K562 (cell line): ENCODE data around the gene CDCA4. TPM values are rescaled to one million over a fixed set of nuclear protein-coding genes. Genes with fewer than 3 reads are reported as not detected.
A peak's percentile ranks its signal among the peaks of the same experiment; 100 is the strongest.
"Not testable (repeated sequence)": the region's sequence is repeated elsewhere in the genome, so short reads cannot be mapped to it uniquely, and the experiment has no call there.

Experiments used
- ATAC-seq: fragments of 200-7000 bp; cut with Tn5 transposase; 3 replicates; pipeline ENCODE4 v1.9.1; 2020; ENCODE audit warnings: moderate library complexity
- BruUV-seq: library from RNA; stranded (reverse); fragments of 400-500 nt; replicated peaks from 2 replicates; lab custom pipeline; 2021; lab: Mats Ljungman, UMichigan
- CTCF ChIA-PET: fragments of 300-600 bp; formaldehyde crosslinking; extraction: SDS; loops from one replicate; lab custom pipeline; 2021; ENCODE audit warnings: low intra/inter-chr PET ratio; lab: Yijun Ruan, JAX
- POLR2A ChIA-PET: fragments of 300-600, 350-650 bp; sonication (Branson Sonifier 250); formaldehyde crosslinking; extraction: SDS; loops from one replicate; lab custom pipeline; 2021; ENCODE audit warnings: antibody characterized with exemption, inconsistent platforms; lab: Yijun Ruan, JAX
- DNase-seq, 4 experiments: peaks; one replicate each; pipeline versions ENCODE4 v3.0.0 to v3.0.0-alpha.2; 2011 to 2018; ENCODE audit warnings: low spot score in 3 of 4, mixed read lengths in 3 of 4; ENCODE audit errors: extremely low read depth in 1 of 4
- FAIRE-seq: peaks from 2 replicates; lab custom pipeline; 2011; peaks lifted over from hg19 to GRCh38; lab: Jason Lieb, UNC
- H2AFZ ChIP-seq: 2 replicates; pipeline ENCODE4 v1.6.0; 2011; ENCODE audit warnings: low read depth, low read length, control low read depth, inconsistent platforms
- H3K27ac ChIP-seq: fragments of 200-600 bp; 3 replicates; pipeline ENCODE4 v1.8.0; 2011; ENCODE audit warnings: low read depth, mild to moderate bottlenecking, control low read depth, inconsistent platforms, low read length, moderate library complexity, mixed read lengths; ENCODE audit errors: extremely low read depth
- H3K27me3 ChIP-seq, 2 experiments: fragments of 300-600 bp in 1 of 2; 2 replicates in 1 of 2; 3 replicates in 1 of 2; pipeline versions ENCODE4 v1.6.0 to v1.8.0; 2011; ENCODE audit warnings: inconsistent platforms in 2 of 2, low read length in 2 of 2, mild to moderate bottlenecking in 1 of 2, mixed read lengths in 1 of 2, moderate library complexity in 1 of 2; ENCODE audit not compliant: control insufficient read depth in 2 of 2, insufficient read depth in 2 of 2
- H3K36me3 ChIP-seq: fragments of 300-600 bp; 3 replicates; pipeline ENCODE4 v1.8.0; 2011; ENCODE audit warnings: mild to moderate bottlenecking, low read length, inconsistent platforms; ENCODE audit not compliant: control insufficient read depth, insufficient read depth
- H3K4me1 ChIP-seq, 2 experiments: fragments of 200-600 bp in 1 of 2; replicated peaks in 1 of 2; 2 replicates in 1 of 2; 3 replicates in 1 of 2; pipeline versions ENCODE4 v1.5.1 to v1.8.0; 2011; ENCODE audit warnings: inconsistent platforms in 2 of 2, low read length in 2 of 2, mild to moderate bottlenecking in 1 of 2, mixed read lengths in 1 of 2, moderate library complexity in 1 of 2; ENCODE audit not compliant: control insufficient read depth in 2 of 2, insufficient read depth in 2 of 2
- H3K4me2 ChIP-seq: 2 replicates; pipeline ENCODE4 v1.6.1; 2011; ENCODE audit warnings: low read length, control low read depth, inconsistent platforms, mixed read lengths; ENCODE audit not compliant: insufficient read depth
- H3K4me3 ChIP-seq: fragments of 200-600 bp; sonication (generic), shearing (Covaris generic); 2 replicates; pipeline ENCODE4 v1.5.1; 2016; ENCODE audit warnings: control low read depth, inconsistent platforms
- H3K79me2 ChIP-seq: fragments of 200-600 bp; 3 replicates; pipeline ENCODE4 v1.8.0; 2011; ENCODE audit warnings: low read length, inconsistent platforms; ENCODE audit not compliant: control insufficient read depth, insufficient read depth
- H3K9ac ChIP-seq, 2 experiments: 2 replicates each; pipeline versions ENCODE4 v1.6.0 to v1.6.1; 2011; ENCODE audit warnings: low read depth in 2 of 2, low read length in 2 of 2, control low read depth in 1 of 2, inconsistent platforms in 1 of 2, mild to moderate bottlenecking in 1 of 2, mixed read lengths in 1 of 2; ENCODE audit not compliant: insufficient read depth in 1 of 2
- H3K9me1 ChIP-seq: one replicate; pipeline ENCODE4 v1.6.0; 2011; ENCODE audit warnings: inconsistent platforms, mild to moderate bottlenecking, low read length, moderate library complexity; ENCODE audit not compliant: control insufficient read depth, insufficient read depth
- H3K9me3 ChIP-seq: replicated peaks from 2 replicates; pipeline ENCODE4 v1.5.1; 2011; ENCODE audit warnings: low read depth, low read length, inconsistent platforms; ENCODE audit not compliant: control insufficient read depth, insufficient read depth
- H4K20me1 ChIP-seq: replicated peaks from 2 replicates; pipeline ENCODE4 v1.6.1; 2011; ENCODE audit warnings: low read length, inconsistent platforms, mixed read lengths; ENCODE audit not compliant: control insufficient read depth, insufficient read depth
- FOXJ3 ChIP-seq: sonication (generic); formaldehyde crosslinking; IDR thresholded peaks from 2 replicates; pipeline ENCODE4 v1.4.0; 2020; ENCODE audit warnings: mild to moderate bottlenecking, missing genetic modification reagents
- MGA ChIP-seq: fragments of 450-650 bp; IDR thresholded peaks from 2 replicates; pipeline ENCODE4 v1.6.1; 2016; ENCODE audit warnings: mild to moderate bottlenecking, moderate library complexity
- WGBS: fragments of 100-300 bp; shearing (Covaris generic); methylation state at CpG from one replicate; pipeline ENCODE4 v1.1.6; 2016; ENCODE audit warnings: low coverage, mixed read lengths; ENCODE audit not compliant: insufficient coverage; ENCODE audit errors: missing lambda C conversion rate; 5-methylcytosine and 5-hydroxymethylcytosine counted together
- in situ Hi-C: fragments of 300-500 bp; cut with MboI; formaldehyde crosslinking; loops from 4 replicates; pipeline ENCODE4 v1.15.0; 2018; ENCODE audit warnings: inconsistent platforms, mixed read lengths
- intact Hi-C: fragments of 100-400 bp; cut with micrococcal nuclease; formaldehyde crosslinking; loops from 2 replicates; pipeline ENCODE4 v1.14.2; 2022
- polyA plus RNA-seq, 8 experiments: library from polyadenylated mRNA; depleted of rRNA in 4 of 8; stranded (reverse) in 5 of 8; unstranded in 3 of 8; fragments of >200 nt; fragmentation: Nextera tagmentation in 2 of 8; fragmentation: Illumina TruSeq in 1 of 8; extraction: Ambion mirVana in 2 of 8; extraction: Trizol in 1 of 8; gene quantifications; 2 replicates each; pipeline versions ENCODE4 v1.2.1 to v1.2.3, GENCODE V29; 2011 to 2014; ENCODE audit warnings: inconsistent platforms in 1 of 8, missing spikeins in 1 of 8
- total RNA-seq, 7 experiments: library from RNA; depleted of rRNA in 6 of 7; stranded (reverse); fragments of >200 nt in 6 of 7; fragmentation: Illumina TruSeq in 2 of 7; extraction: Trizol in 2 of 7; gene quantifications; 2 replicates each; pipeline versions ENCODE4 v1.2.1 to v1.2.3, GENCODE V29; 2011 to 2021; ENCODE audit warnings: low replicate concordance in 1 of 7

CDCA4 gene
- total and polyA plus RNA-seq, 9 of the 15 experiments (the other 6 are each of a cell fraction or from before 2014, with no cell fraction given) = 6.6 to 44.2 (median 23.0) TPM

GRCh38 chr14:105034315-105035039, 13.6 kb upstream of the CDCA4 start (continued):
- TF ChIP-seq MGA (0 out of 2 replicates have a peak, but pooled peaks have one; percentile 29), FOXJ3 (CRISPR knock-in tag) (no peak)
- TF ChIP-seq, all 486 proteins: peak for 6

- H3K9ac ChIP-seq, DNase-seq: not testable (repeated sequence)
Measured at GRCh38 chr14:105033412-105033900, 12.6 kb upstream of the CDCA4 start.

More at GRCh38 chr14:105033412-105033900, 12.6 kb upstream of the CDCA4 start:
- POLR2A ChIA-PET, H3K9me1 ChIP-seq, H3K4me1 ChIP-seq, in situ Hi-C loops, H2AFZ ChIP-seq, H3K36me3 ChIP-seq, H3K4me2 ChIP-seq, FAIRE-seq, H3K79me2 ChIP-seq, BruUV-seq, H3K4me3 ChIP-seq, H3K9me3 ChIP-seq, intact Hi-C loops, H3K27me3 ChIP-seq, H3K27ac ChIP-seq, H4K20me1 ChIP-seq, ATAC-seq: not testable (repeated sequence)
- CTCF ChIA-PET = interaction anchor here (0.5 kb wide), 1 partner anchor 51 kb away, joined by 3 read pairs; no protein-coding TSS in a partner anchor
- WGBS = 81% methylated on average over 18 of the region's 45 CpGs
